ENCODE measurements around the gene HOXC5.

The HOXC5 gene

GRCh38 chr12:53986686-53987483 lies 46.0 kb upstream of the HOXC5 start:
- no peak for DNase-seq (ENCODE audit: low read depth)
- no peak overlapping the region for H3K4me3 ChIP-seq (replicated peaks; ENCODE audit: low read depth, low read length)
- TF ChIP-seq, protein P1, sequence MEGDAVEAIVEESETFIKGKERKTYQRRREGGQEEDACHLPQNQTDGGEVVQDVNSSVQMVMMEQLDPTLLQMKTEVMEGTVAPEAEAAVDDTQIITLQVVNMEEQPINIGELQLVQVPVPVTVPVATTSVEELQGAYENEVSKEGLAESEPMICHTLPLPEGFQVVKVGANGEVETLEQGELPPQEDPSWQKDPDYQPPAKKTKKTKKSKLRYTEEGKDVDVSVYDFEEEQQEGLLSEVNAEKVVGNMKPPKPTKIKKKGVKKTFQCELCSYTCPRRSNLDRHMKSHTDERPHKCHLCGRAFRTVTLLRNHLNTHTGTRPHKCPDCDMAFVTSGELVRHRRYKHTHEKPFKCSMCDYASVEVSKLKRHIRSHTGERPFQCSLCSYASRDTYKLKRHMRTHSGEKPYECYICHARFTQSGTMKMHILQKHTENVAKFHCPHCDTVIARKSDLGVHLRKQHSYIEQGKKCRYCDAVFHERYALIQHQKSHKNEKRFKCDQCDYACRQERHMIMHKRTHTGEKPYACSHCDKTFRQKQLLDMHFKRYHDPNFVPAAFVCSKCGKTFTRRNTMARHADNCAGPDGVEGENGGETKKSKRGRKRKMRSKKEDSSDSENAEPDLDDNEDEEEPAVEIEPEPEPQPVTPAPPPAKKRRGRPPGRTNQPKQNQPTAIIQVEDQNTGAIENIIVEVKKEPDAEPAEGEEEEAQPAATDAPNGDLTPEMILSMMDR (IDR thresholded peaks at IDR 0.05; ENCODE audit: low read length, missing control alignments) = no peak

- no peak for DNase-seq (ENCODE audit: low read depth)
- TF ChIP-seq, protein P1 (IDR thresholded peaks at IDR 0.05; ENCODE audit: low read length, missing control alignments) = no peak
- H3K4me3 ChIP-seq (replicated peaks; ENCODE audit: low read depth, low read length) = no peak overlapping the region
Measured at GRCh38 chr12:53987787-53988230, 45.0 kb upstream of the HOXC5 start.

DNA sequence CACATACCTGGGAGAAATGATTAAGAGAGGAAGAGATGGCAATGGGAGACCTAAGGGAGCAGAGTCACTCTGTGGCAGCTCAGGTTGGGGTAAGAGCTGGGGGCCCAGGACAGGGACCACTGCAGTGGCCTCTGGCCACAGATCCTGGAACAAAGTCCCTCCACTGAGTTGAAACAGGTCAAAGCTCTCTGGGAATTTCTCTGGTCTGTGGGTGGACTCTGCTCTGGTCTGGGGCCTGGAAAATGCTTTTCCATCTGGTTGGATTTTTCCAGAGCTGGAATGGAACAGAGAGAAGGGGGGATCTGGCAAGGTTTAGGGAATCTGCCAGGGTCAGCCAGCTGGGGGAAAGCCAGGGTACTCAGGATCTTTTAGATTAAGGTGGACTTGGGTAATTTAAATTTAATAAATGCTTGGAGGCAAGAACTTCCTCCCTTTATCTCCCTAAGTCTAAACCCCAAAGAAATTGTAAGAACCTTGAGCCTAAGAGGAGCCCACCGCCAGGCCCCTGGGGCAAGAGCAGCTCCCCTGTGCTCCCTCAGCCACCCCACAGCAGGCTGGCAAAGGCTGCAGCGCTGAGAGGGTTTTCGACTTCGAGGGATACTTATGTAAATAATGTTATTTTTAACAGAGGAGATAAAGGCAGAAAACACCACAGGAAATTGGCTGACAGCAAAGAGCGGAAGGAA lies 44.2 kb upstream of the HOXC5 start:
- H3K4me3 ChIP-seq (replicated peaks; ENCODE audit: low read depth, low read length) = no peak overlapping the region
- TF ChIP-seq, protein P1 (IDR thresholded peaks at IDR 0.05; ENCODE audit: low read length, missing control alignments) = no peak
- DNase-seq (ENCODE audit: low read depth) = no peak

DNA sequence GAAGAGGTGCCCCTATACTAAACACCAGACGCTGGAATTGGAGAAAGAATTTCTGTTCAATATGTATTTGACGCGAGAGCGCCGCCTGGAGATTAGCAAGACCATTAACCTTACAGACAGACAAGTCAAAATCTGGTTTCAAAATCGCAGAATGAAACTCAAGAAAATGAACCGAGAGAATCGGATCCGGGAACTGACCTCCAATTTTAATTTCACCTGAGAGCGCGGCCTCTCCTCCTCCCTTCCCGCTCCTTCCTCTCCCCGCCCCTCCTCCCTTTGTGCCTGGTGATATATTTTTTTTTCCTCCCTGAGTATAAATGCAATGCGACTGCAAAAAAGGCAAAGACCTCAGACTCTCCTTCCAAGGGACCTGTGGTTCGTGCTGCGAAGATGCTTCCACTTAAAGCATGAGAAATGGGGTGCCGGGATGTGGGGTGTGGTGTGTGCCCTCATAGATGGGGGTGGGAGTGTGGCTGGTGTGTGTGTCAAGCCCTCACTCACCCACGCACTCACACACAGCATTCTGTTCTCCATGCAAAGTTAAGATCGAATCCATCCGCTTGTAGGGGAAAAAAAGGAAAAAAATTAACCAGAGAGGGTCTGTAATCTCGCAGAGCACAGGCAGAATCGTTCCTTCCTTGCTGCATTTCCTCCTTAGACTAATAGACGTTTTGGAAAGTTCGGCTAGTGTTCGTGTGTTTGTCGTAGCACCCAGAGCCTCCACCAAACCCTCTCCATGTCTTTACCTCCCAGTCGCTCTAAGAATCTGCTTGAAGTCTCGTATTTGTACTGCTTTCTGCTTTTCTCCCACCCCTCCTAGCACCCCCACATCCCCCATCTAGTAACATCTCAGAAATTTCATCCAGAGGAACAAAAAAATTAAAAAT lies 43.4 kb upstream of the HOXC5 start:
- DNase-seq (ENCODE audit: low read depth) = peak; percentile 40
- H3K4me3 ChIP-seq (replicated peaks; ENCODE audit: low read depth, low read length) = no peak overlapping the region
- TF ChIP-seq, protein P1 (IDR thresholded peaks at IDR 0.05; ENCODE audit: low read length, missing control alignments) = peak; percentile 55

GRCh38 chr12:53990311-53991076 lies 42.4 kb upstream of the HOXC5 start:
- no peak for DNase-seq (ENCODE audit: low read depth)
- H3K4me3 ChIP-seq (replicated peaks; ENCODE audit: low read depth, low read length) = no peak overlapping the region
- TF ChIP-seq, protein P1 (IDR thresholded peaks at IDR 0.05; ENCODE audit: low read length, missing control alignments) = no peak

DNA sequence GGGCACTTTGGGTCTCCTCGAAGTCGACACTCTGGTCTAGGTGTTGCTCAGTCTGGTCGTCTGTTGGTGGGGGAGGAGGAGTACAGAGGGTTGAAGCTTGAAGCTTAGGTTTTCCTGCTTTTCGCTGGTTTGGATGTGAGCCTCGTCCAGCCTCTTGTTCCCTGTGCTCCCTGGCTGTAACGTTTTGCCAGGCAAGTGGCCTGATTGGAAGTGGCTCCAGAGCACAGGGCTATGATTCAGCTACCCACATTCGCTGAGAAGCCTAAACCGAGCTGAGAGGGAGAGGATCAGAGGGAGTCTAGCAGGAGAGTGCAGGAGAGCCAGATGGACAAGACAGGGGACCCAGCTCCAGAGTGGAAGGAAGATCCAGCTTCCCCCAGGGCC lies 41.8 kb upstream of the HOXC5 start:
- TF ChIP-seq, protein P1 (IDR thresholded peaks at IDR 0.05; ENCODE audit: low read length, missing control alignments) = no peak
- no peak overlapping the region for H3K4me3 ChIP-seq (replicated peaks; ENCODE audit: low read depth, low read length)
- DNase-seq (ENCODE audit: low read depth) = no peak

All from fibroblast of pulmonary artery (primary cell).